Measurements from ENCODE around the gene ADAMTS2.

The ADAMTS2 gene

GRCh38 chr5:179377421-179378115 lies 32.3 kb upstream of the ADAMTS2 start:
- Histone ChIP-seq H3K23ac (ENCODE audit: low read length) (no peak overlapping the region), H4K5ac (ENCODE audit: low read length) (no peak overlapping the region), H2BK5ac (ENCODE audit: low read length) (no peak overlapping the region), H3K18ac (ENCODE audit: low read length) (no peak overlapping the region), H3K4me1 (ENCODE audit: control insufficient read depth, low read depth, low read length) (no peaks in the 10 kb centered on the region), H2BK15ac (replicated peaks; ENCODE audit: low read depth) (no peak overlapping the region), H3K4me2 (ENCODE audit: low read length) (no peak overlapping the region), H3K4me3 (ENCODE audit: low read length) (no peak overlapping the region), H3K79me1 (ENCODE audit: low read length) (no peaks in the 10 kb centered on the region), H3K27me3 (ENCODE audit: insufficient read depth, low read length, poor library complexity) (no peaks in the 10 kb centered on the region), H3K36me3 (ENCODE audit: control insufficient read depth, insufficient read depth, low read length) (no peaks in the 10 kb centered on the region), H3K79me2 (ENCODE audit: control insufficient read depth, insufficient read depth, low read length) (no peaks in the 10 kb centered on the region), H2AK5ac (ENCODE audit: low read length) (no peak overlapping the region), H2BK120ac (ENCODE audit: low read depth, low read length) (no peak overlapping the region), H3K56ac (ENCODE audit: low read length) (no peak overlapping the region), H3K4ac (ENCODE audit: low read depth, low read length) (no peak overlapping the region), H3K27ac (ENCODE audit: low read depth, low read length) (no peak overlapping the region), H3K9ac (ENCODE audit: low read length) (no peak overlapping the region), H4K8ac (ENCODE audit: low read depth, low read length) (no peak overlapping the region)
- no CpG with 5 or more reads among the region's 17 CpGs for WGBS (ENCODE audit: extremely low coverage, insufficient coverage, low lambda C conversion rate)
- no peak for DNase-seq

- no peak overlapping the region for H3K4me3 ChIP-seq (ENCODE audit: low read length)
- H3K27me3 ChIP-seq (ENCODE audit: insufficient read depth, low read length, poor library complexity) = no peaks in the 10 kb centered on the region
- no peak overlapping the region for H2BK5ac ChIP-seq (ENCODE audit: low read length)
- H3K9ac ChIP-seq (ENCODE audit: low read length) = no peak overlapping the region
- no peak overlapping the region for H3K4me2 ChIP-seq (ENCODE audit: low read length)
- no peak overlapping the region for H2BK120ac ChIP-seq (ENCODE audit: low read depth, low read length)
- H3K4me1 ChIP-seq (ENCODE audit: control insufficient read depth, low read depth, low read length) = no peaks in the 10 kb centered on the region
- H3K27ac ChIP-seq (ENCODE audit: low read depth, low read length) = no peak overlapping the region
- no peak overlapping the region for H3K23ac ChIP-seq (ENCODE audit: low read length)
- no peaks in the 10 kb centered on the region for H3K36me3 ChIP-seq (ENCODE audit: control insufficient read depth, insufficient read depth, low read length)
- H2AK5ac ChIP-seq (ENCODE audit: low read length) = no peak overlapping the region
- no CpG with 5 or more reads among the region's 19 CpGs for WGBS (ENCODE audit: extremely low coverage, insufficient coverage, low lambda C conversion rate)
- no peak overlapping the region for H2BK15ac ChIP-seq (replicated peaks; ENCODE audit: low read depth)
- H3K56ac ChIP-seq (ENCODE audit: low read length) = no peak overlapping the region
- no peaks in the 10 kb centered on the region for H3K79me1 ChIP-seq (ENCODE audit: low read length)
- DNase-seq = no peak
- H4K8ac ChIP-seq (ENCODE audit: low read depth, low read length) = no peak overlapping the region
- H3K4ac ChIP-seq (ENCODE audit: low read depth, low read length) = no peak overlapping the region
- H3K79me2 ChIP-seq (ENCODE audit: control insufficient read depth, insufficient read depth, low read length) = no peaks in the 10 kb centered on the region
- no peak overlapping the region for H4K5ac ChIP-seq (ENCODE audit: low read length)
- H3K18ac ChIP-seq (ENCODE audit: low read length) = no peak overlapping the region
These were observed 31.6 kb upstream of the ADAMTS2 start for GRCh38 chr5:179376701-179377420.

GRCh38 chr5:179375831-179376365 lies 30.6 kb upstream of the ADAMTS2 start:
- Histone ChIP-seq H2BK5ac (ENCODE audit: low read length) (no peak overlapping the region), H3K4me1 (ENCODE audit: control insufficient read depth, low read depth, low read length) (no peaks in the 10 kb centered on the region), H3K79me2 (ENCODE audit: control insufficient read depth, insufficient read depth, low read length) (no peaks in the 10 kb centered on the region), H3K9ac (ENCODE audit: low read length) (no peak overlapping the region), H3K4me3 (ENCODE audit: low read length) (no peak overlapping the region), H2BK15ac (replicated peaks; ENCODE audit: low read depth) (no peak overlapping the region), H4K5ac (ENCODE audit: low read length) (no peak overlapping the region), H4K8ac (ENCODE audit: low read depth, low read length) (no peak overlapping the region), H3K18ac (ENCODE audit: low read length) (no peak overlapping the region), H3K27ac (ENCODE audit: low read depth, low read length) (no peak overlapping the region), H3K23ac (ENCODE audit: low read length) (no peak overlapping the region), H2AK5ac (ENCODE audit: low read length) (no peak overlapping the region), H3K4me2 (ENCODE audit: low read length) (no peak overlapping the region), H3K79me1 (ENCODE audit: low read length) (no peaks in the 10 kb centered on the region), H3K56ac (ENCODE audit: low read length) (no peak overlapping the region), H3K36me3 (ENCODE audit: control insufficient read depth, insufficient read depth, low read length) (no peaks in the 10 kb centered on the region), H3K27me3 (ENCODE audit: insufficient read depth, low read length, poor library complexity) (no peaks in the 10 kb centered on the region), H3K4ac (ENCODE audit: low read depth, low read length) (no peak overlapping the region), H2BK120ac (ENCODE audit: low read depth, low read length) (no peak overlapping the region)
- no peak for DNase-seq
- WGBS (ENCODE audit: extremely low coverage, insufficient coverage, low lambda C conversion rate) = no CpG with 5 or more reads among the region's 2 CpGs

- WGBS (ENCODE audit: extremely low coverage, insufficient coverage, low lambda C conversion rate) = no CpG with 5 or more reads among the region's 3 CpGs
- DNase-seq = peak; percentile 3
These were observed 30.0 kb upstream of the ADAMTS2 start for GRCh38 chr5:179375236-179375685.

GRCh38 chr5:179374506-179375235 lies 29.4 kb upstream of the ADAMTS2 start:
- Histone ChIP-seq H3K18ac (ENCODE audit: low read length) (no peak overlapping the region), H3K27ac (ENCODE audit: low read depth, low read length) (no peak overlapping the region), H2BK120ac (ENCODE audit: low read depth, low read length) (no peak overlapping the region), H4K5ac (ENCODE audit: low read length) (no peak overlapping the region), H2AK5ac (ENCODE audit: low read length) (no peak overlapping the region), H3K79me1 (ENCODE audit: low read length) (no peaks in the 10 kb centered on the region), H3K56ac (ENCODE audit: low read length) (no peak overlapping the region), H3K4me3 (ENCODE audit: low read length) (no peak overlapping the region), H2BK15ac (replicated peaks; ENCODE audit: low read depth) (no peak overlapping the region), H3K4me1 (ENCODE audit: control insufficient read depth, low read depth, low read length) (no peaks in the 10 kb centered on the region), H3K4ac (ENCODE audit: low read depth, low read length) (no peak overlapping the region), H3K4me2 (ENCODE audit: low read length) (no peak overlapping the region), H3K36me3 (ENCODE audit: control insufficient read depth, insufficient read depth, low read length) (no peaks in the 10 kb centered on the region), H3K23ac (ENCODE audit: low read length) (no peak overlapping the region), H4K8ac (ENCODE audit: low read depth, low read length) (no peak overlapping the region), H2BK5ac (ENCODE audit: low read length) (no peak overlapping the region), H3K79me2 (ENCODE audit: control insufficient read depth, insufficient read depth, low read length) (no peaks in the 10 kb centered on the region), H3K9ac (ENCODE audit: low read length) (no peak overlapping the region), H3K27me3 (ENCODE audit: insufficient read depth, low read length, poor library complexity) (no peaks in the 10 kb centered on the region)
- WGBS (ENCODE audit: extremely low coverage, insufficient coverage, low lambda C conversion rate) = no CpG with 5 or more reads among the region's 31 CpGs
- no peak for DNase-seq

More at GRCh38 chr5:179375236-179375685, 30.0 kb upstream of the ADAMTS2 start:
- Histone ChIP-seq H3K56ac (ENCODE audit: low read length) (no peak overlapping the region), H2BK5ac (ENCODE audit: low read length) (no peak overlapping the region), H3K4me2 (ENCODE audit: low read length) (no peak overlapping the region), H3K36me3 (ENCODE audit: control insufficient read depth, insufficient read depth, low read length) (no peaks in the 10 kb centered on the region), H3K79me1 (ENCODE audit: low read length) (no peaks in the 10 kb centered on the region), H3K18ac (ENCODE audit: low read length) (no peak overlapping the region), H2BK120ac (ENCODE audit: low read depth, low read length) (no peak overlapping the region), H3K27me3 (ENCODE audit: insufficient read depth, low read length, poor library complexity) (no peaks in the 10 kb centered on the region), H3K79me2 (ENCODE audit: control insufficient read depth, insufficient read depth, low read length) (no peaks in the 10 kb centered on the region), H3K4me1 (ENCODE audit: control insufficient read depth, low read depth, low read length) (no peaks in the 10 kb centered on the region), H2AK5ac (ENCODE audit: low read length) (no peak overlapping the region), H4K5ac (ENCODE audit: low read length) (no peak overlapping the region), H3K23ac (ENCODE audit: low read length) (no peak overlapping the region), H3K9ac (ENCODE audit: low read length) (no peak overlapping the region), H4K8ac (ENCODE audit: low read depth, low read length) (no peak overlapping the region), H2BK15ac (replicated peaks; ENCODE audit: low read depth) (no peak overlapping the region), H3K4ac (ENCODE audit: low read depth, low read length) (no peak overlapping the region), H3K27ac (ENCODE audit: low read depth, low read length) (no peak overlapping the region), H3K4me3 (ENCODE audit: low read length) (no peak overlapping the region)
